Stimulated activated CD8-positive, alpha-beta memory T cell treated with anti-CD3 and anti-CD28 coated beads, Interleukin-7, amount 100 ng/mL, for 24 hours (primary cell): ENCODE measurements around the gene TMEM100.

Experiments
- DNase-seq: peaks from one replicate; pipeline ENCODE4 v3.0.0-alpha.2; 2020; ENCODE audit warnings: low read depth

TMEM100 gene

GRCh38 chr17:55743103-55743679, 20.5 kb upstream of the TMEM100 start:
- DNase-seq, result no peak

GRCh38 chr17:55742272-55743102, 19.8 kb upstream of the TMEM100 start:
- DNase-seq, result no peak

- no peak for DNase-seq
Measured at GRCh38 chr17:55741356-55741700, 18.7 kb upstream of the TMEM100 start.

GRCh38 chr17:55740511-55741355, 18.1 kb upstream of the TMEM100 start:
- DNase-seq, result no peak

- no peak for DNase-seq
Measured at GRCh38 chr17:55737976-55738501, 15.4 kb upstream of the TMEM100 start.

GRCh38 chr17:55735731-55736405, 13.2 kb upstream of the TMEM100 start:
- no peak for DNase-seq

- no peak for DNase-seq
Measured at GRCh38 chr17:55734128-55734781, 11.6 kb upstream of the TMEM100 start.

GRCh38 chr17:55731586-55732250, 9.1 kb upstream of the TMEM100 start:
- no peak for DNase-seq

GRCh38 chr17:55730808-55731207, 8.1 kb upstream of the TMEM100 start:
- DNase-seq, result no peak

- no peak for DNase-seq
Measured at GRCh38 chr17:55730380-55730779, 7.7 kb upstream of the TMEM100 start.

- no peak for DNase-seq
Measured at GRCh38 chr17:55729484-55729883, 6.8 kb upstream of the TMEM100 start.

GRCh38 chr17:55728833-55729232, 6.2 kb upstream of the TMEM100 start:
- DNase-seq, result no peak

- DNase-seq, result no peak
Measured at GRCh38 chr17:55728361-55728760, 5.7 kb upstream of the TMEM100 start.

- DNase-seq, result no peak
Measured at GRCh38 chr17:55727920-55728319, 5.3 kb upstream of the TMEM100 start.

- no peak for DNase-seq
Measured at GRCh38 chr17:55727275-55727674, 4.6 kb upstream of the TMEM100 start.

- DNase-seq, result no peak
Measured at GRCh38 chr17:55726440-55726839, 3.8 kb upstream of the TMEM100 start.

GRCh38 chr17:55723488-55723848, 804 bp upstream of the TMEM100 start:
- DNase-seq, result no peak

- DNase-seq, result no peak
Measured at GRCh38 chr17:55722016-55722736, 488 bp downstream of the TMEM100 start.

- DNase-seq, result no peak
Measured at GRCh38 chr17:55720919-55721836, 1.5 kb downstream of the TMEM100 start.
